NCI-H345 (cell line): Measurements from ENCODE around the gene OR2T8.

Experiments used
- DNase-seq: peaks from one replicate; lab custom pipeline; 2025; lab: John Stamatoyannopoulos, UW

Gene OR2T8

DNA sequence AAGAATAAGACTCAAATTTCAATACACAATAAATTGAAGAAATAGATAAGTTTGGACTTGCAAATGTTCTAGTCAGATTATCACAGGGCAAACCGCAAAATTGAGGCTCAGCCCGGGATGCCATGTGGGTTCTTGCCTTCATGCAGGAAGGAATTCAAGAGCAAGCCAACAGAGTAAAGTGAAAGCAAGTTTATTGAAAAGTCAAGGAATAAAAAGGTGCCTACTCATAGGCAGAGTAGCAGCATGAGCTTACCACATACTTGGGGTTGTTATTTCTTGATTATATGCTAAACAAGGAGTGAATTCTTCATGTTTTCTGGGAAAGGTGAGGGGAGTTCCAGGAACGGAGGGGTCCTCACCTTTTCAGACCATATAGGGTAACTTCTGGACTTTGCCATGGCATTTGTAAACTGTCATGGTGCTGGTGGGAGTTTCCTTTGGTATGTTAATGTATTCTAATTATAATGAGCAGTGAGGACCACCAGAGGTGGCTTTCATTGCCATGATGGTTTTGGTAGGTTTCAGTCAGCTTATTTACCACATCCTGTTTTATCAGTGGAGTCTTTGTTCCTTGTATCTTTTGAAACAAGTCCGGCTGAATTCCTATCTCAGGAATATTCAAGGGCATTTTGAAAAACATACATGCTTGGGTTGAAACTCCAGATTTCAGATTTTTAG lies 43.0 kb downstream of the OR2T8 start:
- no peak for DNase-seq

DNA sequence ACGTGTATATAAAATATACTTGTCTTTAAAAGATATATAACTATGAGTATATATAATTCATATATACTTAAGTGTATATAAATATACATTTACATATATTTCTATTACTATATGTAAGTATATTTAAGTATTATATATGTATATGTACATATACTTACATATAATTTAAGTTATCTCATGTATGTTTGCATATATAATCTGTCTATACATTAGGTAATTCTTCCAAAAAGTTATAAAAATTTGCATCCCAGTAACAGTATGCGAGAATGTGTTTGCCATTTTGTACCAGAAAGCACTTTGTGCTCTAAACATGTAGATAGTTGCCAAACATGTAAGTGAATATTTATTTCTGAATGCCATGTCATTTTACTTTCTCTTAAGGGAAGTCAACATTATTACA lies 44.9 kb downstream of the OR2T8 start, which contains the start of gene OR2AK2:
Gene OR2AK2 (plus strand): TSS at position 301 of the 400 bp plus-strand sequence. CDS start 144 bp downstream, outside the sequence.
- DNase-seq: no peak

DNA sequence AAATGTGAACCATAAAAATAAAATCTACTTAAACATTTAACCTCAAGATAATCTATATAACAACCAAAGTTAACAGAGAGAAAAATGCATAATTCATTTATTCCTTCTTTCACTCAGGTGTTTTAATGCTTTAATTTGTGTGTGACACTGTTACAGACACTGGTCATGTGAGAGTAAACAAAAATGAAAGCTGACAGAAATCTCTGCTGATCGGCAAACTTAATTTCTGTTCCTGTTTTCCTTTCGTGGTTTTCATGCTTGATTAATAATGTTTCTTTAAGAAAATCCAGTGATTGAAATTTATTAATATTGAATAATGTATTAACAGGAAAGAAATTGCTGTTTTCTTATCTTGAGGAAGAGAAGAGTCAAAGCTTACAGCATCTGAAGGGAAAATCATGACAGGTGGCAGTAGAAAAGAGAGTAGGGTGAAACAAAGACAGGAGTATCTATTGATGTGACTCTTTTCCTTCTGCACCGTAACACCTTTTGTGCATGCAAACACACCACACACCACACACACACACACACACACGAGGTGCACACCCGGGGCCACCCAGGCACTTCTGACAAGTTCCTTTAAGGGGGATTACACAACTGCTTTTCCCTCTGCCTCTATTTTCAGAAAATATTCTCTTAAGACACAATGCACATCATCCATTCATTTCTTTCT lies 46.6 kb downstream of the OR2T8 start:
- DNase-seq: no peak
